Activated CD4-positive, alpha-beta T cell treated with anti-CD3 and anti-CD28 coated beads, Interleukin-2, amount 10 ng/mL, durations not matched to agents 7 days and 5 days (primary cell): Measurements from ENCODE around the gene BRSK2. TPM values are rescaled to one million over a fixed set of nuclear protein-coding genes. Genes with fewer than 3 reads are reported as not detected.

Source experiments
- CTCF ChIA-PET: fragments of 350-600 bp; sonication (Branson Sonifier 250); formaldehyde crosslinking; loops from one replicate; lab custom pipeline; 2021; ENCODE audit warnings: antibody characterized with exemption; lab: Charles Lee
- POLR2A ChIA-PET: fragments of 350-600 bp; sonication (Branson Sonifier 250); formaldehyde crosslinking; loops from one replicate; lab custom pipeline; 2021; ENCODE audit warnings: antibody characterized with exemption; lab: Charles Lee
- DNase-seq: peaks from one replicate; pipeline ENCODE4 v3.0.0-alpha.2; 2020
- H3K27ac Mint-ChIP-seq: one replicate; pipeline ENCODE4 v1.8.0; 2021; ENCODE audit warnings: mild to moderate bottlenecking, moderate library complexity, mixed read lengths
- H3K27me3 Mint-ChIP-seq: one replicate; pipeline ENCODE4 v1.8.0; 2021; ENCODE audit warnings: mixed read lengths
- H3K36me3 Mint-ChIP-seq: one replicate; pipeline ENCODE4 v1.8.0; 2021; ENCODE audit warnings: low read depth, mixed read lengths
- H3K4me1 Mint-ChIP-seq: one replicate; pipeline ENCODE4 v1.8.0; 2021; ENCODE audit warnings: mixed read lengths
- H3K4me3 Mint-ChIP-seq: one replicate; pipeline ENCODE4 v1.8.0; 2021; ENCODE audit warnings: mild to moderate bottlenecking, moderate library complexity, mixed read lengths
- H3K9me3 Mint-ChIP-seq: one replicate; pipeline ENCODE4 v1.8.0; 2021; ENCODE audit warnings: mixed read lengths
- total RNA-seq, 2 experiments: library from RNA; stranded (reverse); gene quantifications; one replicate each; pipeline ENCODE4 v1.2.3, GENCODE V29; 2021

BRSK2 gene
- total RNA-seq, 2 experiments from 2014 or later = not detected

- Mint-ChIP-seq H3K27me3 (no peaks in the 10 kb centered on the region), H3K27ac (no peak overlapping the region), H3K36me3 (no peaks in the 10 kb centered on the region), H3K4me3 (no peak overlapping the region), H3K4me1 (no peaks in the 10 kb centered on the region), H3K9me3 (no peaks in the 10 kb centered on the region)
- CTCF ChIA-PET = no interaction called here
- POLR2A ChIA-PET = no interaction called here
- no peak for DNase-seq
Observed at GRCh38 chr11:1445741-1446445, 56.2 kb downstream of the BRSK2 start.

GRCh38 chr11:1446623-1447022 is 56.9 kb downstream of the BRSK2 start:
- DNase-seq = no peak
- ChIA-PET POLR2A (no interaction called here), CTCF (no interaction called here)
- Mint-ChIP-seq H3K9me3 (no peaks in the 10 kb centered on the region), H3K27ac (no peak overlapping the region), H3K36me3 (no peaks in the 10 kb centered on the region), H3K4me1 (no peaks in the 10 kb centered on the region), H3K4me3 (no peak overlapping the region), H3K27me3 (no peaks in the 10 kb centered on the region)

- Mint-ChIP-seq H3K27me3 (no peaks in the 10 kb centered on the region), H3K9me3 (no peaks in the 10 kb centered on the region), H3K4me3 (no peak overlapping the region), H3K27ac (no peak overlapping the region), H3K36me3 (no peaks in the 10 kb centered on the region), H3K4me1 (no peaks in the 10 kb centered on the region)
- no peak for DNase-seq
- ChIA-PET CTCF (no interaction called here), POLR2A (no interaction called here)
Observed at GRCh38 chr11:1447845-1448825, 58.4 kb downstream of the BRSK2 start.

- Mint-ChIP-seq H3K4me1 (no peaks in the 10 kb centered on the region), H3K36me3 (no peaks in the 10 kb centered on the region), H3K4me3 (no peak overlapping the region), H3K9me3 (no peaks in the 10 kb centered on the region), H3K27me3 (no peaks in the 10 kb centered on the region), H3K27ac (no peak overlapping the region)
- CTCF ChIA-PET = no interaction called here
- DNase-seq = no peak
- POLR2A ChIA-PET = no interaction called here
Observed at GRCh38 chr11:1448882-1449281, 59.1 kb downstream of the BRSK2 start.

GRCh38 chr11:1449490-1450243 is 59.9 kb downstream of the BRSK2 start:
- no peak for DNase-seq
- ChIA-PET CTCF (no interaction called here), POLR2A (no interaction called here)
- Mint-ChIP-seq H3K36me3 (no peaks in the 10 kb centered on the region), H3K4me1 (no peaks in the 10 kb centered on the region), H3K27ac (no peak overlapping the region), H3K27me3 (no peaks in the 10 kb centered on the region), H3K4me3 (no peak overlapping the region), H3K9me3 (no peaks in the 10 kb centered on the region)

GRCh38 chr11:1450344-1450875 is 60.7 kb downstream of the BRSK2 start:
- H3K4me1 Mint-ChIP-seq = no peaks in the 10 kb centered on the region
- no peak overlapping the region for H3K27ac Mint-ChIP-seq
- no peak for DNase-seq
- H3K36me3 Mint-ChIP-seq = no peaks in the 10 kb centered on the region
- CTCF ChIA-PET = interaction anchor here (0.6 kb wide), 1 partner anchor 1647 kb away, joined by 4 read pairs; no protein-coding TSS in a partner anchor
- H3K27me3 Mint-ChIP-seq = no peaks in the 10 kb centered on the region
- no peak overlapping the region for H3K4me3 Mint-ChIP-seq
- H3K9me3 Mint-ChIP-seq = no peaks in the 10 kb centered on the region
- POLR2A ChIA-PET = no interaction called here

- ChIA-PET CTCF (no interaction called here), POLR2A (no interaction called here)
- Mint-ChIP-seq H3K36me3 (no peaks in the 10 kb centered on the region), H3K27me3 (no peaks in the 10 kb centered on the region), H3K4me3 (no peak overlapping the region), H3K4me1 (no peaks in the 10 kb centered on the region), H3K27ac (no peak overlapping the region), H3K9me3 (no peaks in the 10 kb centered on the region)
- no peak for DNase-seq
Observed at GRCh38 chr11:1450949-1451710, 61.4 kb downstream of the BRSK2 start.

- DNase-seq = no peak
- H3K9me3 Mint-ChIP-seq = no peaks in the 10 kb centered on the region
- H3K4me3 Mint-ChIP-seq = no peak overlapping the region
- H3K36me3 Mint-ChIP-seq = no peaks in the 10 kb centered on the region
- CTCF ChIA-PET = no interaction called here
- POLR2A ChIA-PET = no interaction called here
- no peaks in the 10 kb centered on the region for H3K4me1 Mint-ChIP-seq
- no peak overlapping the region for H3K27ac Mint-ChIP-seq
- H3K27me3 Mint-ChIP-seq = no peaks in the 10 kb centered on the region
Observed at GRCh38 chr11:1451781-1452470, 62.2 kb downstream of the BRSK2 start.

- CTCF ChIA-PET = no interaction called here
- Mint-ChIP-seq H3K27me3 (no peaks in the 10 kb centered on the region), H3K27ac (no peak overlapping the region), H3K4me3 (no peak overlapping the region), H3K4me1 (no peaks in the 10 kb centered on the region), H3K36me3 (no peaks in the 10 kb centered on the region), H3K9me3 (no peaks in the 10 kb centered on the region)
- POLR2A ChIA-PET = no interaction called here
- DNase-seq = no peak
Observed at GRCh38 chr11:1452744-1453143, 63.0 kb downstream of the BRSK2 start.

GRCh38 chr11:1453611-1454034 is 63.9 kb downstream of the BRSK2 start:
- POLR2A ChIA-PET = no interaction called here
- Mint-ChIP-seq H3K27me3 (no peaks in the 10 kb centered on the region), H3K9me3 (no peaks in the 10 kb centered on the region), H3K27ac (no peak overlapping the region), H3K36me3 (no peaks in the 10 kb centered on the region), H3K4me3 (no peak overlapping the region), H3K4me1 (no peaks in the 10 kb centered on the region)
- CTCF ChIA-PET = no interaction called here
- DNase-seq = peak; percentile 69

- no peak for DNase-seq
- no peaks in the 10 kb centered on the region for H3K9me3 Mint-ChIP-seq
- CTCF ChIA-PET = no interaction called here
- no peaks in the 10 kb centered on the region for H3K36me3 Mint-ChIP-seq
- H3K4me1 Mint-ChIP-seq = no peaks in the 10 kb centered on the region
- POLR2A ChIA-PET = no interaction called here
- no peaks in the 10 kb centered on the region for H3K27me3 Mint-ChIP-seq
- no peak overlapping the region for H3K27ac Mint-ChIP-seq
- H3K4me3 Mint-ChIP-seq = no peak overlapping the region
Observed at GRCh38 chr11:1454576-1454975, 64.8 kb downstream of the BRSK2 start.
